ENCODE results near the gene NRM.

DNA sequence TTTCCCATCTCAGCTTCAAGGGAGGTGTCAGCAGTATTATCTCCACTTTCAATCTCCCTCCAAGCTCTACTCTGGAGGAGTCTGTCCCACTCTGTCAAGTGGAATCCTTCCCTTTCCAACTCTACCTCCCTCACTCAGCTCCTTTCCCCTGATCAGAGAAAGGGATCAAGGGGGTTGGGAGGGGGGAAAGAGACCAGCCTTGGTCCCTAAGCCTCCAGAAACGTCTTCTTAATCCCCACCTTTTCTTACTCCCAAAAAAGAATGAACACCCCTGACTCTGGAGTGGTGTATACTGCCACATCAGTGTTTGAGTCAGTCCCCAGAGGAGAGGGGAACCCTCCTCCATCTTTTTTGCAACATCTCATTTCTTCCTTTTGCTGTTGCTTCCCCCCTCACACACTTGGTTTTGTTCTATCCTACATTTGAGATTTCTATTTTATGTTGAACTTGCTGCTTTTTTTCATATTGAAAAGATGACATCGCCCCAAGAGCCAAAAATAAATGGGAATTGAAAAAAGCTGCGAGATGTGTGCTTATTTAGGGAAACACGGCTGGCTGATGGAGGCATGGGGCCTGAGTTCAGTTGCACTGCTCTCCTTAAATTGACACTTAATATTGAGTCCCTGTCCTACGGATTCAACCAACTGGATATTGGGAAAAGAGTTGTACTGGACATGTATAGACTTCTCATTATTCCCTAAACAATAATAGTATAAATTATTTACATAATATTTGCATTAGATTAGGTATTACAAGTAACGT is 34.3 kb upstream of the NRM start:
- no peak for TF ChIP-seq CTCF (CRISPR knock-in tag; IDR thresholded peaks at IDR 0.05)
- no peak for TF ChIP-seq ADNP (CRISPR knock-in tag; IDR thresholded peaks at IDR 0.05)
- no peak for TF ChIP-seq RARA (CRISPR knock-in tag; IDR thresholded peaks at IDR 0.05)
- TF ChIP-seq SOX6 (IDR thresholded peaks at IDR 0.05), result no peak
- no peak for TF ChIP-seq SOX6 (CRISPR knock-in tag; IDR thresholded peaks at IDR 0.05)
- no peak for TF ChIP-seq ZNF282 (IDR thresholded peaks at IDR 0.05; ENCODE audit: partially characterized antibody)
- TF ChIP-seq KDM4B (CRISPR knock-in tag; IDR thresholded peaks at IDR 0.05), result no peak
- TF ChIP-seq PHF21A (CRISPR knock-in tag; IDR thresholded peaks at IDR 0.05), result no peak
- no peak for TF ChIP-seq SOX13 (IDR thresholded peaks at IDR 0.05)
- TF ChIP-seq SOX13 (CRISPR knock-in tag; conservative IDR thresholded peaks at IDR 0.05 in 1 of 2, IDR thresholded peaks at IDR 0.05 in 1 of 2), result no peak
- no peak for TF ChIP-seq ZFP36L1 (CRISPR knock-in tag; IDR thresholded peaks at IDR 0.05)
- no peak for TF ChIP-seq DMTF1 (CRISPR knock-in tag; IDR thresholded peaks at IDR 0.05)

All from HepG2 (cell line).